Forelimb muscle (tissue), 1 donor: ENCODE measurements around the gene CCNT2. TPM values are rescaled to one million over a fixed set of nuclear protein-coding genes. Genes with fewer than 3 reads are reported as not detected.
"Not testable (repeated sequence)": the region's sequence is repeated elsewhere in the genome, so short reads cannot be mapped to it uniquely, and the experiment has no call there.

ENCODE experiments used
- DNase-seq: peaks from one replicate; pipeline ENCODE4 v3.0.0-alpha.2; 2013; ENCODE audit warnings: low read depth
- polyA plus RNA-seq: library from polyadenylated mRNA; unstranded; fragments of 120-200 nt; gene quantifications from one replicate; pipeline ENCODE4 v1.2.1, GENCODE V29; 2013; ENCODE audit not compliant: insufficient read length

CCNT2 gene
- polyA plus RNA-seq = 43.3 TPM

- DNase-seq = peak; percentile 91
These were observed at the start of gene CCNT2 for GRCh38 chr2:134918526-134919340. Gene CCNT2 (plus strand): TSS chr2:134918822. CDS start chr2:134918855, 33 bp downstream.

GRCh38 chr2:134869946-134870736 is 48.5 kb upstream of the CCNT2 start:
- DNase-seq = no peak

- DNase-seq = no peak
These were observed 45.5 kb upstream of the CCNT2 start for GRCh38 chr2:134873152-134873551.

- no peak for DNase-seq
These were observed 43.3 kb upstream of the CCNT2 start for GRCh38 chr2:134875309-134875708.

GRCh38 chr2:134882773-134883172 is 35.8 kb upstream of the CCNT2 start:
- DNase-seq = no peak

- DNase-seq = no peak
These were observed 34.9 kb upstream of the CCNT2 start for GRCh38 chr2:134883552-134884293.

GRCh38 chr2:134884435-134884834 is 34.2 kb upstream of the CCNT2 start:
- DNase-seq = no peak

- DNase-seq = no peak
These were observed 26.2 kb upstream of the CCNT2 start for GRCh38 chr2:134892282-134893035.

GRCh38 chr2:134897932-134898331 is 20.7 kb upstream of the CCNT2 start:
- DNase-seq = no peak

GRCh38 chr2:134899204-134899603 is 19.4 kb upstream of the CCNT2 start:
- no peak for DNase-seq

GRCh38 chr2:134900151-134900550 is 18.5 kb upstream of the CCNT2 start:
- DNase-seq = no peak

- not testable (repeated sequence) for DNase-seq
These were observed 14.9 kb upstream of the CCNT2 start for GRCh38 chr2:134903701-134904100.

GRCh38 chr2:134905168-134905567 is 13.5 kb upstream of the CCNT2 start:
- DNase-seq = no peak

GRCh38 chr2:134906726-134907125 is 11.9 kb upstream of the CCNT2 start:
- no peak for DNase-seq

- DNase-seq = not testable (repeated sequence)
These were observed 11.0 kb upstream of the CCNT2 start for GRCh38 chr2:134907441-134908116.

GRCh38 chr2:134910763-134911399 is 7.7 kb upstream of the CCNT2 start:
- DNase-seq = no peak

GRCh38 chr2:134911400-134911785 is 7.2 kb upstream of the CCNT2 start:
- DNase-seq = no peak

GRCh38 chr2:134912361-134912760 is 6.3 kb upstream of the CCNT2 start:
- DNase-seq = no peak

GRCh38 chr2:134917360-134917865 is 1.2 kb upstream of the CCNT2 start:
- DNase-seq = no peak

- peak; percentile 76 for DNase-seq
These were observed 615 bp upstream of the CCNT2 start for GRCh38 chr2:134917888-134918525.
